GM12873 (cell line): ENCODE results near the gene PLXDC2.

ENCODE experiments used
- CTCF ChIP-seq: IDR thresholded peaks from 2 replicates; pipeline ENCODE4 v1.5.1; 2012; ENCODE audit warnings: low read depth, mild to moderate bottlenecking, moderate library complexity, low read length, control low read depth; ENCODE audit not compliant: insufficient read depth; ENCODE audit errors: missing control alignments

The PLXDC2 gene

GRCh38 chr10:20059084-20059835 is 243.0 kb downstream of the PLXDC2 start:
- no peak for TF ChIP-seq CTCF

GRCh38 chr10:20065814-20066213 is 249.6 kb downstream of the PLXDC2 start:
- TF ChIP-seq CTCF = no peak

GRCh38 chr10:20073167-20073566 is 256.9 kb downstream of the PLXDC2 start:
- TF ChIP-seq CTCF = no peak

DNA sequence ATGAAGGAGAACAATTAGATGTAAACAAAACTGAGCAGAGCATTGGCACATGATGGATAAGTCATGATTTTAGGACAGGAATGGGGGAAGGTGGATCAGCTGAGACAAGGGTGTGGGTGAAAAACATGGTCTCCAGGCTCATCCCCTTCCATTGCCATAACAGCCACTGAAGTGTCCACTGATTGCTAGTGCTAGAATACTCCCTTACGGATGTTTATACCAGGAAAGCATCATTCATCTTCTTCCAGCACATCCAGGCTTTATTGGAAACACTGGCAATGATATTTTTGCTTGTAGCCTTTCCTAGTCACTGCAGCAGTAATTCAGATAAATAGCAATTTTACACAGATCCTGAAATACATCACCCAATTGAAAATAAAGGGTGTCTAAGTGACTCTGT is 259.5 kb downstream of the PLXDC2 start:
- TF ChIP-seq CTCF = no peak

GRCh38 chr10:20084451-20084850 is 268.2 kb downstream of the PLXDC2 start:
- TF ChIP-seq CTCF = no peak

DNA sequence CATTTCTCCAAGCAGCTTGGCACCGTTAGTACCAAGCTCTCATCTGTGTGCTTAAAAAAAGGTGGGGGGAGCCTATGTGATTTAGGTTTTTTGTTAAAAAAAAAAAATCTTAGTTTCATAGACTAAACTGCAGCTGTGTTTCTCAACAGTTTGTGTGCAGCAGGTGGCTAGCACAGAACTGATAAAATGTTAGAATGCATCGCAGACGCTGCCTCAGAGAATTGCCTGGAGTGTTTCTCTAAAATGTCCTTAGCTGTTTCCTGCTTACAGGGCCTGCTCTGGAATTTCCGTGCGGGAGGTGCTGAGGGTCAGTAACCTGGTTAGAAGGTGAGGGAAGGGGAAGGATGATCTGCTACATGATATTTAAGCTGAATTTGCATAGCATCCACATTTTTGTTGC is 268.9 kb downstream of the PLXDC2 start:
- TF ChIP-seq CTCF = no peak

DNA sequence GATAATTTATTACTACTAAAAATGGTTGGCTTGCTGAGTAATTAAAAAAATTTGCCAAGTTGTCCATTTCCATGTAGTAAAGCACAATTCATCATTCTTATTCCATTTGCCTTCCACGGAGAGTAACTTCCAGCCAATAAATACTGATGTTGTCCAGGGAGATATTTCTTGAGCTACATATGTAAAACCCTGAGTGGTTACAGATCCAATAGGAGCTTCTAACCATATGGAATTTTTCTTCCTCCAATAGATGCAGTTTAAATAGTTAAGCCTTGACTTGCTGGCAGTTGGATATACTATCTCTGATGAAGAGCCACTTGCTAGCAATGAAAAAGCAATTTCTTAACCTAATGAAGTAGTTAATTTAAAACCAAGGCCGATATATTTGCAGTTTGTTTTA is 271.1 kb downstream of the PLXDC2 start:
- TF ChIP-seq CTCF = no peak
